Adrenal gland (tissue), 12 donors: ENCODE results near the gene LYG1. TPM values are rescaled to one million over a fixed set of nuclear protein-coding genes. Genes with fewer than 3 reads are reported as not detected.
"Not testable (repeated sequence)": the region's sequence is repeated elsewhere in the genome, so short reads cannot be mapped to it uniquely, and the experiment has no call there.

Experiments
- DNase-seq, 7 donors: peaks; one replicate each; pipeline ENCODE4 v3.0.0-alpha.2; 2019 to 2020
- H3K27ac ChIP-seq, 5 donors: fragments of 200-600 bp; sonication (generic) in 4 of 5; 1 replicate in 3 of 5; 2 replicates in 2 of 5; pipeline versions ENCODE4 v1.5.1 to v1.8.0; 2016 to 2020; ENCODE audit warnings: mild to moderate bottlenecking in 1 of 5
- H3K27me3 ChIP-seq: fragments of 200-600 bp; 2 replicates; pipeline ENCODE4 v1.8.0; 2021
- H3K36me3 ChIP-seq, 2 donors: fragments of 200-600 bp; replicated peaks in 1 of 2; 1 replicate in 1 of 2; 2 replicates in 1 of 2; pipeline versions ENCODE4 v1.5.1 to v1.8.0; 2018 to 2022
- H3K4me1 ChIP-seq, 2 donors: fragments of 200-600 bp; replicated peaks in 1 of 2; 1 replicate in 1 of 2; 2 replicates in 1 of 2; pipeline versions ENCODE4 v1.5.1 to v1.8.0; 2018 to 2021
- H3K4me3 ChIP-seq, 4 donors: fragments of 200-600 bp; sonication (generic) in 3 of 4; one replicate each; pipeline ENCODE4 v1.5.1; 2016 to 2018
- H3K9me3 ChIP-seq, 3 donors: fragments of 200-600 bp; sonication (generic) in 1 of 3; replicated peaks in 1 of 3; 1 replicate in 2 of 3; 2 replicates in 1 of 3; pipeline versions ENCODE4 v1.5.1 to v1.8.0; 2016 to 2021
- POLR2A ChIP-seq, 2 donors: fragments of 450-650 bp; IDR thresholded peaks; one replicate each; pipeline ENCODE4 v1.6.1; 2017; ENCODE audit warnings: antibody characterized with exemption in 2 of 2, mild to moderate bottlenecking in 2 of 2, moderate library complexity in 1 of 2
- WGBS, 4 donors: extraction: QIAGEN DNeasy Blood & Tissue Kit in 2 of 4; methylation state at CpG; one replicate each; pipeline versions ENCODE4 v1.1.5 to v1.1.7; 2013 to 2017; 5-methylcytosine and 5-hydroxymethylcytosine counted together
- intact Hi-C, 2 donors: fragments of 100-400 bp; cut with DNase I; formaldehyde crosslinking; loops; one replicate each; pipeline versions ENCODE4 v1.14.1 to v1.15.0; 2022 to 2023
- polyA plus RNA-seq, 3 donors: library from polyadenylated mRNA; stranded (reverse); fragments of 200-250 nt in 2 of 3; fragments of 350-450 nt in 1 of 3; fragmentation: Illumina TruSeq in 1 of 3; extraction: RNeasy Lipid Tissue Mini Kit (QIAGEN cat#74804) in 1 of 3; gene quantifications; one replicate each; pipeline ENCODE4 v1.2.3, GENCODE V29; 2013 to 2014
- total RNA-seq, 9 donors: library from RNA; depleted of rRNA in 4 of 9; stranded (reverse); fragments of >200 nt in 4 of 9; fragments of 120-200 nt in 1 of 9; fragmentation: NEBNext Ultra II Directional in 1 of 9; extraction: Animal tissue kit (Norgen Biotek cat#: 25700) in 1 of 9; gene quantifications; one replicate each; pipeline versions ENCODE4 v1.1.0 to v1.2.4, GENCODE V29; 2013 to 2023
- TF ChIP-seq, protein P1 (sequence below), 6 experiments: fragments of 450-650 bp in 4 of 6; fragments of 200-600 bp in 2 of 6; sonication (generic) in 1 of 6; IDR thresholded peaks; 1 replicate in 5 of 6; 2 replicates in 1 of 6; pipeline versions ENCODE4 v1.5.1 to v1.8.0; 2016 to 2021; ENCODE audit warnings: antibody characterized with exemption in 6 of 6, mild to moderate bottlenecking in 2 of 6, moderate library complexity in 1 of 6
- donor health status: healthy with polysubstance abuse.
- donor health status: Bipolar disorder and iron deficiency.
- donor health status: DM: yes; HTN: yes; CAD: no.
- donor health status: DM: no; HTN: no; CAD: no.
- donor health status: DM: no; HTN: no; CAD: no.
- donor health status: DM: yes; HTN: yes; CAD: no.

The LYG1 gene
- total and polyA plus RNA-seq, 12 donors: 0.29 to 10.8 (median 1.2) TPM; not detected in 3

DNA sequence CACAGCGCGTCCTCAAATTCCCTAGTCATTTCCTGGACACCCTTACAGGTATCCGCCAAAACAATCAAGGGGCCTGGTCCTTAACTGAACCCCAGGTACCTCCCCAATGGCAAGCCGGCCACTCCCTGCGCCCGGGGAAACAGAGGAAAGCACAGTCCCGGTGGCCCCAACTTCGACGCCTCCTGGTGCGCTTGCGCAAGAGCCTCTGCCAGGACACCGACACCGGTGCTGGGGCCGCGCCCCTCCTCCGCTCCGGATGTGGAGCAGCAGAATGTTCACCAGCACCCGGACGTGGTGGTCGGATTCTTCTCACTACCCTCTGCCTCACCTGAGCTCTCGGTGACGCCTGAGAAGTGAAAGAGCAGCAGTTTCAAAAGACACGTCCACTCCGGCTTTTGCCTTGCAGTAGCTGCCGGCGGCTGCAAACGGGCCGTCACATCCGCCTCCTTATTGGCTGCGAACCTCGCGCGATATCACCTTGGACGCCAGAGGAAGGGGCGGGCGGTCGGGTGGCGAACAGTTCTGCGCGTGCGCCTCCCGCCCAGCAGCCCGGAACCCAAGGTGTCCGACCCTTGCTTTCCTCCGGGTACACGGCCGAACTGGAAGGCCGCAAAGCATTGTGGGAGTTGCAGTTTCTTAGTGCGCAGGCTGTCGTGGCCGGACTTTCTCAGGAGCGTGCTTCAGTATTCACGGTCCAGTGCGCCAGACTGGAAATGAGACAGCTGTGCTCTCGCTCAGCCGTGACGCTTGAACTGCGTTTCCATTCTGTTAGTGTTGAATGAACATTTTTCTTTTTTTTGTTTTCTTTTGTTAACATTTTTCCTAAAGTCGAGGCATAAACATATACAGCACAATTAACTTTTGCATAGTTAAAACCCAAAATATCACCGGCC is 35.2 kb upstream of the LYG1 start, which contains the start of gene TXNDC9:
Gene TXNDC9 (minus strand): TSS at position 423 of the 893 bp plus-strand sequence. CDS start 3,123 bp downstream, outside the sequence.
- intact Hi-C loops: loop anchor here in 1 of 2 donors (5.0 to 10.0 kb wide), 2 partner anchors 151 to 156 kb away; partner anchors contain the start of genes MITD1, MRPL30 and REV1

DNA sequence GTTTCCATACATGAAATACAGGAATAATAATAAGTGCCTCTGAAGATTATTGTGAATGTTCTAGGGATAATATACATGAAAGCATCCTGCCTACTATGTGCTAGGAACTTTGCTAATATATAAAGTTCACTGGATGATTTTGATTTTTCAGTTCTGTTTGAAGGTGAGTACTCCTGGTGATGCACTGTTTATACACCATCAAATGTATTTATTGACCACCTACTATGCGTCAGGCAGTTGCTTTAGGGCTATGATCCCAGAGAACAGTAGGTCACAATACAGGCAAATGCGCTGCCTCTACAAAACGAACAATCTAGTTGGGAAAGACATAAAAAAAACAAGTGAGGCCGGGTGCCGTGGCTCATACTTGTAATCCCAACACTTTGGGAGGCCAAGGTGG is 24.4 kb upstream of the LYG1 start:
- no peaks in the 10 kb centered on the region for H3K4me1 ChIP-seq
- DNase-seq: no peak
- WGBS, 4 donors: 88 to 98% (median 95%) methylated on average over 5 of the region's 5 CpGs
- H3K27ac ChIP-seq: no peak overlapping the region
- H3K4me3 ChIP-seq: no peak overlapping the region
- TF ChIP-seq POLR2A (IDR thresholded peaks at IDR 0.05): no peak
- TF ChIP-seq, protein P1, sequence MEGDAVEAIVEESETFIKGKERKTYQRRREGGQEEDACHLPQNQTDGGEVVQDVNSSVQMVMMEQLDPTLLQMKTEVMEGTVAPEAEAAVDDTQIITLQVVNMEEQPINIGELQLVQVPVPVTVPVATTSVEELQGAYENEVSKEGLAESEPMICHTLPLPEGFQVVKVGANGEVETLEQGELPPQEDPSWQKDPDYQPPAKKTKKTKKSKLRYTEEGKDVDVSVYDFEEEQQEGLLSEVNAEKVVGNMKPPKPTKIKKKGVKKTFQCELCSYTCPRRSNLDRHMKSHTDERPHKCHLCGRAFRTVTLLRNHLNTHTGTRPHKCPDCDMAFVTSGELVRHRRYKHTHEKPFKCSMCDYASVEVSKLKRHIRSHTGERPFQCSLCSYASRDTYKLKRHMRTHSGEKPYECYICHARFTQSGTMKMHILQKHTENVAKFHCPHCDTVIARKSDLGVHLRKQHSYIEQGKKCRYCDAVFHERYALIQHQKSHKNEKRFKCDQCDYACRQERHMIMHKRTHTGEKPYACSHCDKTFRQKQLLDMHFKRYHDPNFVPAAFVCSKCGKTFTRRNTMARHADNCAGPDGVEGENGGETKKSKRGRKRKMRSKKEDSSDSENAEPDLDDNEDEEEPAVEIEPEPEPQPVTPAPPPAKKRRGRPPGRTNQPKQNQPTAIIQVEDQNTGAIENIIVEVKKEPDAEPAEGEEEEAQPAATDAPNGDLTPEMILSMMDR (IDR thresholded peaks at IDR 0.05): no peak
- no peaks in the 10 kb centered on the region for H3K27me3 ChIP-seq
- H3K9me3 ChIP-seq: no peaks in the 10 kb centered on the region
- H3K36me3 ChIP-seq: peaks cover 0 to 91% of the 10 kb centered on the region in 2 donors
- intact Hi-C loops: no loop called here

More for the DNA sequence above, 35.2 kb upstream of the LYG1 start, which contains the start of gene TXNDC9:
- no peaks in the 10 kb centered on the region for H3K27me3 ChIP-seq
- TF ChIP-seq, protein P1 (IDR thresholded peaks at IDR 0.05): no peak
- peak in 1 of 2 donors; percentile 97 for TF ChIP-seq POLR2A (IDR thresholded peaks at IDR 0.05)
- peaks cover 12 to 26% of the 10 kb centered on the region in 2 donors for H3K4me1 ChIP-seq
- peak; percentile 99 to 100 (median 99) for DNase-seq
- peaks cover 0 to 20% of the 10 kb centered on the region in 2 donors for H3K36me3 ChIP-seq
- peak within 1 kb of the TSS; percentile 81 to 96 (median 92) for H3K27ac ChIP-seq
- WGBS, 4 donors: 0% methylated on average over 18 to 60 of the region's 60 CpGs
- peak within 1 kb of the TSS; percentile 52 to 80 (median 72) for H3K4me3 ChIP-seq
- no peaks in the 10 kb centered on the region for H3K9me3 ChIP-seq

DNA sequence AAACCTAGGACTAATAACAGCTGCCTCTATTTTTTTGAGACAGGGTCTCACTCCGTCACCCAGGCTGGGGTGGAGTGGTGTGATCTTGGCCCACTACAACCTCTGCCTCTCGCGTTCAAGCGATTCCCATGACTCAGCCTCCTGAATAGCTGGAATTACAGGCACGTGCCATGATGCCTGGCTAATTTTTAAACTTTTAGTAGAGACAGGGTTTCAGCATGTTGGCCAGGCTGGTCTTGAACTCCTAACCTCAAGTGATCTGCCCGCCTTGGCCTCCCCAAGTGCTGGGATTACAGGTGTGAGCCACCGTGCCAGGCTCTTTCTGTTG is 16.8 kb upstream of the LYG1 start:
- DNase-seq, H3K27ac ChIP-seq, H3K4me1 ChIP-seq, H3K4me3 ChIP-seq, H3K27me3 ChIP-seq, intact Hi-C loops, H3K9me3 ChIP-seq: not testable (repeated sequence)
- H3K36me3 ChIP-seq: peaks cover 0 to 46% of the 10 kb centered on the region in 2 donors
- 97 to 100% (median 98%) methylated on average over 7 of the region's 7 CpGs for WGBS, 4 donors

DNA sequence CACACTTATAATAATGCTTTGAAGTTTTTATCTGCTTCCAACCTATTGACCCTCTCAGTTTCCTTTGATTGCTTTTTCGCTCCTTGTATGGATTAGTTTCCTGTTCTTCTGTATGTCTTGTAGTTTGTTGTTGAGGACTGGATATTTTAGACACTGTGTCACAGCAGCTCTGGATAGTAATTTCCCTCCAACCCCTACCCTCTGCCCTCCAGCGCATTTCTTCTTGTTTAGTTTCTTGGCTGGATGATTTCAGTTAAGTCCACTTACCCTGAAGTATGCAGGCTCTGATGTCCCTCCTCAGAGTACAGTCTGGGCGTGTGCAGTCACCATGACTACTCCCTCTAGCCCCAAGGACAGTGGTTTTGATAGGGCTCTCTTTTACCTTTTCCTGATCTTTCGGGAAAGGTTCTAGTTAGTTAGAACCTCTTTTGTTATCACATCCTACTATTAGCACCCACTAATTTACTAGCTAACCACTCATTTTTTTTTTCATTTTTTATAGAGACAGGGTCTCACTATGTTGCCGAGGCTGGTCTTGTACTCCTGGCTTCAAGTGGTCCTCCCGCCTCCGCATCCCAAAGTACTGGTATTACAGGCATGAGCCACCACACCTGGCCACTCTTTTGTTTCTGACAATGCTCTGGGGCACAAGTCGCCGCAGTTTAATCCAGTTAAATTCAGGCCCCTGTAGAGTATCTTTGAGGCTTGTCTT is 16.3 kb upstream of the LYG1 start:
- no peak overlapping the region for H3K4me3 ChIP-seq
- H3K27ac ChIP-seq: no peak overlapping the region
- intact Hi-C loops: no loop called here
- DNase-seq: no peak
- H3K9me3 ChIP-seq: no peaks in the 10 kb centered on the region
- no peak for TF ChIP-seq POLR2A (IDR thresholded peaks at IDR 0.05)
- TF ChIP-seq, protein P1 (IDR thresholded peaks at IDR 0.05): no peak
- H3K4me1 ChIP-seq: no peaks in the 10 kb centered on the region
- WGBS, 4 donors: 97 to 98% (median 97%) methylated on average over 9 of the region's 9 CpGs
- H3K36me3 ChIP-seq: peaks cover 0 to 41% of the 10 kb centered on the region in 2 donors
- H3K27me3 ChIP-seq: no peaks in the 10 kb centered on the region
